ENCODE measurements around the gene ACBD6.

ACBD6 gene

DNA sequence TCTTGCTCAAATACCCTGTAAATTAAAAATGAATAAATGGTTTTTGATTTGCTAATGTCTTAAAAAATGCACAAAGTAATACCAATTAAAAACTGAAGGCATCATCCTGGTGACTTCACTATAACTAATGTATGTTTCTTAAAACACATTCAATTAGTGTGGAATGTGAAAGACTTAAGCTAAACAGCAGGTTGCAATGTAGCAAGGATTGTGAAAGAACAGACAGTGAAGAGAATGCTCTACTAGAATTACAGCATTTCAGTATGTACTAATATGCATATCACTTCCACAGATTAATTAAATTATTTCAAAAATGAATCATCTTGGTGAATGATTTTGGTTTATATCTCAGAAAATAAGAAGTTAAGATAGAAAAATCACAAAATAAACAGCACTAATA is 216.0 kb downstream of the ACBD6 start:
- H3K36me3 ChIP-seq (ENCODE audit: insufficient read depth, low read length): peaks cover under 1% of the 10 kb centered on the region; the same call in 1 of the 2 replicates
- no peaks in the 10 kb centered on the region for H3K27me3 ChIP-seq (ENCODE audit: insufficient read depth, low read length)
- TF ChIP-seq, protein P1, sequence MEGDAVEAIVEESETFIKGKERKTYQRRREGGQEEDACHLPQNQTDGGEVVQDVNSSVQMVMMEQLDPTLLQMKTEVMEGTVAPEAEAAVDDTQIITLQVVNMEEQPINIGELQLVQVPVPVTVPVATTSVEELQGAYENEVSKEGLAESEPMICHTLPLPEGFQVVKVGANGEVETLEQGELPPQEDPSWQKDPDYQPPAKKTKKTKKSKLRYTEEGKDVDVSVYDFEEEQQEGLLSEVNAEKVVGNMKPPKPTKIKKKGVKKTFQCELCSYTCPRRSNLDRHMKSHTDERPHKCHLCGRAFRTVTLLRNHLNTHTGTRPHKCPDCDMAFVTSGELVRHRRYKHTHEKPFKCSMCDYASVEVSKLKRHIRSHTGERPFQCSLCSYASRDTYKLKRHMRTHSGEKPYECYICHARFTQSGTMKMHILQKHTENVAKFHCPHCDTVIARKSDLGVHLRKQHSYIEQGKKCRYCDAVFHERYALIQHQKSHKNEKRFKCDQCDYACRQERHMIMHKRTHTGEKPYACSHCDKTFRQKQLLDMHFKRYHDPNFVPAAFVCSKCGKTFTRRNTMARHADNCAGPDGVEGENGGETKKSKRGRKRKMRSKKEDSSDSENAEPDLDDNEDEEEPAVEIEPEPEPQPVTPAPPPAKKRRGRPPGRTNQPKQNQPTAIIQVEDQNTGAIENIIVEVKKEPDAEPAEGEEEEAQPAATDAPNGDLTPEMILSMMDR (IDR thresholded peaks at IDR 0.05; ENCODE audit: low read length): no peak
- TF ChIP-seq EZH2 (IDR thresholded peaks at IDR 0.05; ENCODE audit: borderline replicate concordance, low read length): no peak
- H3K27ac ChIP-seq (ENCODE audit: low read depth, low read length, poor library complexity, severe bottlenecking): no peak overlapping the region
- H3K4me1 ChIP-seq (ENCODE audit: insufficient read depth, low read length, severe bottlenecking): no peaks in the 10 kb centered on the region
- no peak overlapping the region for H3K4me2 ChIP-seq (ENCODE audit: low read length)
- no peaks in the 10 kb centered on the region for H3K9me3 ChIP-seq (ENCODE audit: low read length)
- no peaks in the 10 kb centered on the region for H4K20me1 ChIP-seq (ENCODE audit: insufficient read depth, low read length)
- no peaks in the 10 kb centered on the region for H3K9me2 ChIP-seq (ENCODE audit: low read depth, low read length)
- no peak overlapping the region for H3K9ac ChIP-seq (ENCODE audit: low read length)
- no peaks in the 10 kb centered on the region for H3K79me2 ChIP-seq (ENCODE audit: insufficient read depth, low read length)
- no peaks in the 10 kb centered on the region for H3F3A ChIP-seq (ENCODE audit: insufficient read depth, low read length)
- no peak overlapping the region for H2AFZ ChIP-seq (ENCODE audit: low read length)
- no peak overlapping the region for H3K4me3 ChIP-seq (ENCODE audit: low read depth, low read length, poor library complexity, severe bottlenecking)

DNA sequence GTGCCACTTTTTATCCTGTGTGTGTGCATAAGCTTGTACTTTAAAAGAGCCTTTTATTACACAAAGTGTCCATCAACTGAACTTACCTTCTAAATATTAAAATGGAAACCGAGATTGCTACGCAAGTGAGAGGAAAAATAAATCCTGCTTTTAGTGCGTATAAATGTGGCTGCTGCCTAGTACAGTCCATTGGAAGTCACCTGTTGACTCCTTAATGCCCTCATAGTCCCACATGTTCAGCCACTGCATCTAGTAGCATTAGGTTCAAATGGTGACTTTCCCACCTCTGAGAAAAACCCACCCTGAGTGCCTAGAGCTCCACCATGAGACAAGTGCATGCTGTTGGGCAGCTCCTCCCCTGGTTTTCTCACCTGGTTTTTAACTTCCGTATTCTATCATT is 219.3 kb downstream of the ACBD6 start:
- H3K4me1 ChIP-seq (ENCODE audit: insufficient read depth, low read length, severe bottlenecking): no peaks in the 10 kb centered on the region

DNA sequence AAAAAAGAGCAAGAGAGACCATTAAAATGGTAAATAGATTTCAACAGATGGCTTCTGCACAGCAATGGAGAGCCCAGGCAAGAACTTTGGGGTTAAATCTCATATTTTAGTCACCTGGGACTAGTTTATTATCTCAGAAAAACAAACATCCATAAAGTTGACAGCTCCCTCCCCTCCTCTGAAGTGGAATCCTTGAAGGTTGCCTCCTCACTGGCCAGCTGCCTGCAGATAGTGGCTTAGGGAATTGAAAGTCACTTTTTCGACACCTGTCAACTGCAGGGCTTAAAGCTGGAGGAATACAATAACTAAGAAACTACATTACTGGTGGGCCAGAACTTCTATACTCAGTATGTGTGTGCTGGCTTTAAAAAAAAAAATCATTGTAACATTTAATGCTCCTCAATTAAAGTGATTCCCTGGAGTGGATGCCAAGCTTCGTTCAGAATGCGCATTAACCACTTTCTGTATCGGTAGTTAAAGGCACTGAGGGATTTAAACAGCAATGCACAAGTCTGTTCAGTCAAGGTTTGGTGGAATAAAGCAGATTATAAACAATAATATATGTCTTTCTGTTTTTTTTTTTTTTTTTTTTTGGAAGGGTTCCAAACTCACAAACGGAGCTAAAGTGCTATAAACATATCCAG is 219.9 kb downstream of the ACBD6 start:
- no peak overlapping the region for H3K4me3 ChIP-seq (ENCODE audit: low read depth, low read length, poor library complexity, severe bottlenecking)
- peaks cover 15% of the 10 kb centered on the region; the same call in 1 of the 2 replicates for H3K36me3 ChIP-seq (ENCODE audit: insufficient read depth, low read length)
- H3F3A ChIP-seq (ENCODE audit: insufficient read depth, low read length): no peaks in the 10 kb centered on the region
- no peaks in the 10 kb centered on the region for H3K79me2 ChIP-seq (ENCODE audit: insufficient read depth, low read length)
- H4K20me1 ChIP-seq (ENCODE audit: insufficient read depth, low read length): no peaks in the 10 kb centered on the region
- H3K9ac ChIP-seq (ENCODE audit: low read length): no peak overlapping the region
- H3K27me3 ChIP-seq (ENCODE audit: insufficient read depth, low read length): no peaks in the 10 kb centered on the region
- H3K27ac ChIP-seq (ENCODE audit: low read depth, low read length, poor library complexity, severe bottlenecking): no peak overlapping the region
- no peaks in the 10 kb centered on the region for H3K9me3 ChIP-seq (ENCODE audit: low read length)
- no peaks in the 10 kb centered on the region for H3K4me1 ChIP-seq (ENCODE audit: insufficient read depth, low read length, severe bottlenecking)
- no peak for TF ChIP-seq EZH2 (IDR thresholded peaks at IDR 0.05; ENCODE audit: borderline replicate concordance, low read length)
- TF ChIP-seq, protein P1 (IDR thresholded peaks at IDR 0.05; ENCODE audit: low read length): no peak
- H3K9me2 ChIP-seq (ENCODE audit: low read depth, low read length): no peaks in the 10 kb centered on the region
- no peak overlapping the region for H2AFZ ChIP-seq (ENCODE audit: low read length)
- H3K4me2 ChIP-seq (ENCODE audit: low read length): no peak overlapping the region

More for the DNA sequence above, 219.3 kb downstream of the ACBD6 start:
- H4K20me1 ChIP-seq (ENCODE audit: insufficient read depth, low read length): no peaks in the 10 kb centered on the region
- H3K4me3 ChIP-seq (ENCODE audit: low read depth, low read length, poor library complexity, severe bottlenecking): no peak overlapping the region
- H3K9ac ChIP-seq (ENCODE audit: low read length): no peak overlapping the region
- H3K27me3 ChIP-seq (ENCODE audit: insufficient read depth, low read length): no peaks in the 10 kb centered on the region
- no peak overlapping the region for H3K4me2 ChIP-seq (ENCODE audit: low read length)
- H3K9me2 ChIP-seq (ENCODE audit: low read depth, low read length): no peaks in the 10 kb centered on the region
- H3K79me2 ChIP-seq (ENCODE audit: insufficient read depth, low read length): no peaks in the 10 kb centered on the region
- no peak for TF ChIP-seq EZH2 (IDR thresholded peaks at IDR 0.05; ENCODE audit: borderline replicate concordance, low read length)
- TF ChIP-seq, protein P1 (IDR thresholded peaks at IDR 0.05; ENCODE audit: low read length): no peak
- no peak overlapping the region for H3K27ac ChIP-seq (ENCODE audit: low read depth, low read length, poor library complexity, severe bottlenecking)
- H3K36me3 ChIP-seq (ENCODE audit: insufficient read depth, low read length): peaks cover 15% of the 10 kb centered on the region; the same call in 1 of the 2 replicates
- H3K9me3 ChIP-seq (ENCODE audit: low read length): no peaks in the 10 kb centered on the region
- H2AFZ ChIP-seq (ENCODE audit: low read length): no peak overlapping the region
- no peaks in the 10 kb centered on the region for H3F3A ChIP-seq (ENCODE audit: insufficient read depth, low read length)
